NB4 (cell line): ENCODE measurements around the gene SIGLEC11.

Experiments
- CTCF ChIP-seq: IDR thresholded peaks from one replicate; pipeline ENCODE4 v1.5.1; 2012; ENCODE audit warnings: low read depth, low read length
- MAX ChIP-seq: IDR thresholded peaks from 2 replicates; pipeline ENCODE4 v1.6.1; 2011; ENCODE audit warnings: low read depth, low read length
- MYC ChIP-seq: IDR thresholded peaks from 2 replicates; pipeline ENCODE4 v1.6.1; 2011; ENCODE audit warnings: low read depth, low read length
- POLR2A ChIP-seq: IDR thresholded peaks from 2 replicates; pipeline ENCODE4 v1.6.1; 2011; ENCODE audit warnings: mild to moderate bottlenecking; ENCODE audit not compliant: insufficient read length; ENCODE audit errors: extremely low read depth

GRCh38 chr19:49927526-49928264 is 33.3 kb downstream of the SIGLEC11 start:
- TF ChIP-seq MYC: no peak
- TF ChIP-seq CTCF: no peak
- no peak for TF ChIP-seq MAX
- no peak for TF ChIP-seq POLR2A
